NCI-H2107 treated with DMSO at 0.1 percent for 48 hours (cell line): Measurements from ENCODE around the gene ASB12.

Experiments
- DNase-seq: peaks from one replicate; lab custom pipeline; 2025; ENCODE audit not compliant: unreplicated experiment; lab: John Stamatoyannopoulos, UW

ASB12 gene

GRCh38 chrX:64187762-64188150 is 42.7 kb downstream of the ASB12 start:
- DNase-seq = no peak

DNA sequence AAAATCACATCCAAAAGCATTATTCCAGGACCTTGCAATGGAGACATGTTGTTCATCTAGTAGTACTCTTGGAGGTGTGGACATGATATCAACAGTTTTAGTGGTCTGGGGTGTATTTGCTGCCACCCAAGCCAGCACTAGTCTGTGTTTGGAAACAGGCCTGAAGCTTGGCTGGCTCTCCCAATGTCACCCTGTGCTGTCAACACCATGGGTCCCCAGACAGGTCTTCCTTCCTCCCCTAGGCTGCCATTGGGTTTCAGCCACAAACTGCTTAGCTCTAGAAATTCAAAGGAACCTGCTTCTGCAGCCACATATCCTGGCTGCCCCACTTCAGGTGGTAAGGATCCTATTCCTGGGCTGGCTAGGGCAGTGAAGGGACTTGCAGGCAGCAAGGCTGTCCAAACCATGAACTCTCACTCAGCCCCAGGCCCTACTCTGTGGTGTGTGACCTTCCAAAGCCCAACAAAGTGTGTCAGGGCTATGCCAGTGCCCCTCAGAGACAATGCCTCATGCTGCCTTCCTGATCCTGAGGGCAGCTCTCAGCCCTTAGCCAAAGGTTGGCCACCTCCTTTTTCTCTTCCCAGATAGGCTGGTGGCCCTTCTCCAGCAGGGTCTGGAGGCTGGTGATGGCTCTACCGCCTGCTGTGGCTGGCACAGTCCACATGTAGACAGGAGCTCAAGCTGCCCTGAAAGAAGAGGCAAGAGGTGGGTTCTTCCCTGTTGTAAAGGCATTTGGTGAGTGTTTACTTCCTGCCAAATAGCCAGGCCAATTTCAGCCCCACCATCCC is 43.2 kb downstream of the ASB12 start:
- DNase-seq = no peak

GRCh38 chrX:64184396-64184795 is 46.0 kb downstream of the ASB12 start:
- no peak for DNase-seq

DNA sequence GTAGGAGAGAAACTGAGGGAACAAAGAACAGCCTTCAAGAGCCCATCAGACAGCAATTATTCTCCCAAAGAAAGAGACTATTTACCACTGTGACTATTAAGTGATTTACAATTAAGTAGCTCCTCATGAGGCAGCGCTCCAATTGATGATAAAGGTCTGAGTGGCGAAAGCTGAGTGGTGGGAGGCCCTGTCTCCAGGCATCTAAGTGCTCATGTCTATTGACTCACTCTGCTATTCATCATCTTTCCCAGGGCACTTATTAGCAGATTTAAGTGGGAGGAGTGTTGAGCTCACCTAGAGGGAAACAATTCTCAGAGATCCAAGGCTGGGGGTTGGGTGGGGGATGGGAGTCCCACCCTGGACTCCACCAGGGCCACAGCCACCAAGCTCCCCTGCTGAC is 48.2 kb downstream of the ASB12 start:
- DNase-seq = no peak

DNA sequence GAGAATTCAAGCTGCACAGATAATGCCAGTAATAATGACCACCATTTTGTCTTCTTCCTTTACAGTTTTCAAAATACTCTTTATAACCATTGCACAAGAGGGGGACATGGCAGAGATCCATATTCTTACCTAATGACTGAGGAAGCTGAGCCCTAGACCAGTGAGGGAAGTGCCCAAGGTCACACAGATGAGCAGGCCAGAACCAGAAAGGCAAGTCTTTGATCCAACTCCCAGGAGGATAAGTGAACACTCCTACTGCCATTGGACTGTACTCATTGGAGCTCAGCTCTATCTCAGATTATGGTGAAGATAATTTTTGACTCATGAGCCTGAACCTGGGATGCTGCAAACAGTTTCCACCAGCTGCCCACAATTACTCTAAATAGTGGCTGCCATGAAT is 53.5 kb downstream of the ASB12 start:
- DNase-seq = no peak
